VCaP (cell line): Measurements from ENCODE around the gene HSD11B2.
A peak's percentile ranks its signal among the peaks of the same experiment; 100 is the strongest.

Experiments
- H3K27ac ChIP-seq: fragments of 450-650 bp; 2 replicates; pipeline ENCODE4 v1.5.1; 2017
- TF ChIP-seq, protein P1 (sequence below): fragments of 450-650 bp; conservative IDR thresholded peaks from 2 replicates; pipeline ENCODE4 v1.5.1; 2017; ENCODE audit warnings: mild to moderate bottlenecking, moderate library complexity

Gene HSD11B2

DNA sequence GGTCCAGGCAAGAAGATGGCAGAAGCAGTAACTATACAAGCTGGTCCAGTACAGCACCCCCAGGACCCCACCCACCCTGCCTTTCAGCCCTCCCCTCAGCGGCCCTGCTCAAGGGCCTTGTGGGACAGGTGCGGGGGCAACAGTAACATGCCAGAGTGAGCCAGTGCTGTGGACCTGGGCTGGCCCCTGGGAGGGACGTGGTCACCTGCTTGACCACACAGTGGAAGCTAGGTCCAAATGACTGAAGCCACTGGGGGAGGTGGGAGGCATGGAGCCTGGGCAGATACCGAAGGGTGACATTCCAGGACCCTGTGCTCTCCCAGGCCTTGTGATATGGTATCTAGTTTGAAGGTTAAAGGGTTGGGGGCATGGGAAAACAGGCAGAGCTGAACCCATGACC lies 32.8 kb downstream of the HSD11B2 start:
- TF ChIP-seq, protein P1, sequence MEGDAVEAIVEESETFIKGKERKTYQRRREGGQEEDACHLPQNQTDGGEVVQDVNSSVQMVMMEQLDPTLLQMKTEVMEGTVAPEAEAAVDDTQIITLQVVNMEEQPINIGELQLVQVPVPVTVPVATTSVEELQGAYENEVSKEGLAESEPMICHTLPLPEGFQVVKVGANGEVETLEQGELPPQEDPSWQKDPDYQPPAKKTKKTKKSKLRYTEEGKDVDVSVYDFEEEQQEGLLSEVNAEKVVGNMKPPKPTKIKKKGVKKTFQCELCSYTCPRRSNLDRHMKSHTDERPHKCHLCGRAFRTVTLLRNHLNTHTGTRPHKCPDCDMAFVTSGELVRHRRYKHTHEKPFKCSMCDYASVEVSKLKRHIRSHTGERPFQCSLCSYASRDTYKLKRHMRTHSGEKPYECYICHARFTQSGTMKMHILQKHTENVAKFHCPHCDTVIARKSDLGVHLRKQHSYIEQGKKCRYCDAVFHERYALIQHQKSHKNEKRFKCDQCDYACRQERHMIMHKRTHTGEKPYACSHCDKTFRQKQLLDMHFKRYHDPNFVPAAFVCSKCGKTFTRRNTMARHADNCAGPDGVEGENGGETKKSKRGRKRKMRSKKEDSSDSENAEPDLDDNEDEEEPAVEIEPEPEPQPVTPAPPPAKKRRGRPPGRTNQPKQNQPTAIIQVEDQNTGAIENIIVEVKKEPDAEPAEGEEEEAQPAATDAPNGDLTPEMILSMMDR = no peak
- peak overlapping the region; percentile 62; the same call in 1 of the 2 replicates for H3K27ac ChIP-seq

- TF ChIP-seq, protein P1 = no peak
- H3K27ac ChIP-seq = no peak overlapping the region
Observed at GRCh38 chr16:67464565-67464964, 33.6 kb downstream of the HSD11B2 start.

DNA sequence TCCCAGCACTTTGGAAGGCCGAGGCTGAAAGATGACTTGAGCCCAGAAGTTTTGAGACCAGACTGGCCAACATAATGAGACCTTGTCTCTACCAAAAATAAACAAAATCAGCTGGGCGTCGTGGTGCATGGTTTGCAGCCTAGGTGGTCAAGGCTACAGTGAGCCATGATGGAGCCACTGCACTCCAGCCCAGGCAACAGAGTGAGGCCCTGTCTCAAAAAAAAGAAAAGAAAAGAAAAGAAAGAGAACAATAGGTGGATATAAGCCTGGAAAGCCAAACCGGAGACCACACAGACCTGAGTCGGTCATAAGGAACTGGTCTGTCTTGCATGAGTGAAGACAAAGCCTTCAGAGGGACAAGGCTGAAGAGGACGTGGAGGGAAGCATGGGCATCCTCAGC lies 35.7 kb downstream of the HSD11B2 start:
- H3K27ac ChIP-seq = no peak overlapping the region
- TF ChIP-seq, protein P1 = no peak

DNA sequence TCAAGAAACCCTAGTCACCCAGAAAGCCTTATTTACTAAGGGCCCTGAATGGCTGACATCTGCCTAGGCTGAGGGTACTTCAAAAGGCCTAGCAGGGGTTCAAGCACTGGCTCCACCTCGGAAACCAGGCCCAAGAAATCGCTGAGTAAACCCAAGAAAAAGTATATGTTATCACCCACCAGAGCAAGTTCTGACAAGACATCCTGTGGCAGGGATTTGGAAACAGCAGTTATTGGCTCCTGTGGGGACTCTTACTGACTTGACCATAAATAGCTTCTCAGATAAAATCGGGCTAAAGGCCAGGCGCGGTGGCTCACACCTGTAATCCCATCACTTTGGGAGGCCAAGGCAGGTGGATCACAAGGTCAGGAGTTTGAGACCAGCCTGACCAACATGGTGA lies 37.8 kb downstream of the HSD11B2 start:
- TF ChIP-seq, protein P1 = no peak

GRCh38 chr16:67470359-67470758 lies 39.4 kb downstream of the HSD11B2 start:
- H3K27ac ChIP-seq = peak overlapping the region; percentile 58
- TF ChIP-seq, protein P1 = no peak

More for the DNA sequence above, 37.8 kb downstream of the HSD11B2 start:
- no peak overlapping the region for H3K27ac ChIP-seq

DNA sequence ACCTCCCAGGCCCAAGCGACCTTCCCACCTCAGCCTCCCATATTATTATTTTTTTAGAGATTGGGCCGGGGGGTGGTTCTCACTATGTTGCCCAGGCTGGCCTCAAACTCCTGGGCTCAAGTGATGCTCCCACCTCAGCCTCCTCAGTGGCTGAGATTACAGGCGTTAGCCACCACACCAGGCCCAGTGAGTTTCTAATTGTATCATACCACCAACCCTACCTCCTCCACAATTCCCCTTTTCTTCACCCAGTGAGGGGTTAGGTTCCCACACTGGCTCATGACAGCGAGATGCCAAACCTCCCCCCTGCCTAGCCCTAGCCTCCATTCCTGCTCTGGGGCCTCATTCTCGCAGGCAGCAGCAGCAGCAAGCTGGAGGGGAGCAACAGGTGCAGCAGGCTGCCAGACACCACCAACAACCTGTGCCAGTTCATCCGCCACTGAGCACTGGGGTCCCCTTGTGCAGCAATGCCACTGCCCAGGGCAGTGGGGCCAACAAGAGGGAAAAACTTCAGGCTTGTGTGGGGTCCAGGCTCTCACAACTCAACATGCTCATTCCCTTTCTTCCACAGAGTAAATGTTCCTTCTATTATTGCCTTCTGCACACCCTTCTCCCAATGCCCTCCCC lies 41.0 kb downstream of the HSD11B2 start:
- H3K27ac ChIP-seq = peak overlapping the region; percentile 58
- TF ChIP-seq, protein P1 = no peak

- no peak overlapping the region for H3K27ac ChIP-seq
- TF ChIP-seq, protein P1 = no peak
Observed at GRCh38 chr16:67474551-67475455, 43.9 kb downstream of the HSD11B2 start.
